GM04504 (cell line): Measurements from ENCODE around the gene PEAR1.

ENCODE experiments used
- DNase-seq: peaks from one replicate; pipeline ENCODE4 v3.0.0-alpha.2; 2012; ENCODE audit warnings: low read depth

PEAR1 gene

DNA sequence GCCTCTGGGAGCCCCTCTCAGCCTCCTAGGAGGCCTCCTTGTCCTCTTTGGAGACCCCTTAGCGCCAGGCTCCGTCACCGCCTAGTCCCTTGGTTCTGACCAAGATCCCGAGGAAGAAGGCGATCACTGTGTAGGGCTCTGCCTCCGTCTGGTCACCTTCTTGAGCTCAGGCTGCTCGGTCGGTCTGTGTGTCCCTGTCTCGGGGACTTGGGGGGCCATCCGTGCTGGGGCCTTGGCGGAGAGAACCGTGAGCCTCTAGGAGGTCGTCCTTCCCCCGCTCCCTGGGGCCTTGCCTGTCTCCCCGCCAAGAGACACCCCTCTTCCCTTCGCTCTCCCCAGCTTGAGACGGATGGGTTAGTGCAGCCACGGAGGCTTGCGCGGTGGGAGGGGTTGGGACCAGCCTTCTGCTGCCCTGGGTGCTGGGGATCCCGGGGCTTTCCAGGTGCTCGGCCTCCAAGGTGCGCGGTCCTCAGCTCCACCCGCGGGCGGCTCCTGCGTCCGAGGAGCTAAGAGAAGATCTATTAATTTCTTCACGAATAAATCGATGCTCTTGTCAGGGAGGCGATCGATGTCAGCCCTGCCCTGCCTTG lies 33.9 kb upstream of the PEAR1 start:
- DNase-seq: no peak

- no peak for DNase-seq
Measured at GRCh38 chr1:156860113-156860627, 33.3 kb upstream of the PEAR1 start.

DNA sequence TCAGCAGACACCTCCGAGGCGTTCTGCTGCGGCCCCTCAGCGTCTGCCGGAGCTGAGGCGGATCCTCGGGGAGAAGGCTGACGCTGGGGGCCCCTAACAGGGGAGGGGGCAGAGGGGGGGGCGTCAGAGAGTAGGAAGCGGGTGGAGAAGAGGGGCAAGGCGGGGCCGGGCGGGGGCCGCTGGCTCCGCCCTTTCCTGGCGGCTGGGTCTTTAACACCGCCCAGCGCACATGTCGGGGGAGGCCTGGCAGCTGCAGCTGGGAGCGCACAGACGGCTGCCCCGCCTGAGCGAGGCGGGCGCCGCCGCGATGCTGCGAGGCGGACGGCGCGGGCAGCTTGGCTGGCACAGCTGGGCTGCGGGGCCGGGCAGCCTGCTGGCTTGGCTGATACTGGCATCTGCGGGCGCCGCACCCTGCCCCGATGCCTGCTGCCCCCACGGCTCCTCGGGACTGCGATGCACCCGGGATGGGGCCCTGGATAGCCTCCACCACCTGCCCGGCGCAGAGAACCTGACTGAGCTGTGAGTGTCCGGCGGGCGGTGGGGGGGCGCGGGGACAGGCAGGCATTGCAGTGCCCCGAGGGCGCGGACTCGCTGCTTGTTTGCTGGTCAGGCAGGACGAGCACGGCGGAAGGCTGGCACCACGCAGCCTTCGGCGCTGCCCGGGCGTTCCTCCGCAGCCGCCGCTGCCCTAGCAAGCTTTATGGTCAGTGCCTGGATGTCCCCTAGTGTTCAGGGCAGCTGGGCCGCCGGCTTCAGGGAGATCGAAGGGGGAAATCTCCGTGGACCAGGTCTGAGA lies 32.7 kb upstream of the PEAR1 start, which contains the start of gene NTRK1:
NTRK1 (plus strand) TSS at position 238 of the 796 bp plus-strand sequence; CDS start at position 308, 70 bp downstream.
- DNase-seq: no peak

GRCh38 chr1:156862584-156862983 lies 30.9 kb upstream of the PEAR1 start:
- no peak for DNase-seq

GRCh38 chr1:156862997-156863599 lies 30.4 kb upstream of the PEAR1 start:
- no peak for DNase-seq

DNA sequence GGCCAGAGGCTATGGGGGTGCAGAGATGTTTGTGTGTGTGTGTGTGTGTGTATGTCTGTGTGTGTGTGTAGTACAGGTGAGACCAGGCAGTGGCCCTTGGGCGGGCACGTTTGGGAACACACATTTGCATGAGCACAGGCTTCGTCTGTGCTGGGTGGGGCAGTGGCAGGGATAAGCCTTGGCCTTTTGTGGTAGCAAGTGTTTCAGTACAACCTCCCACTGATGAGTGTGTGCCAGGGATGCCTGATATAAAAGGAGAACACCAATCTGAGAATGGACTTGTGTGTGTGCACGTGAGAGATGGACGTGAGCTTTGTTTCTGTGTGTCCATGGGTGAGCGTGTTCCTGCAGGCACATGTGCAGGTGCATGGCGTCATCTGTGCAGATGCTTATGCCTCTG lies 29.9 kb upstream of the PEAR1 start:
- no peak for DNase-seq

- DNase-seq: no peak
Measured at GRCh38 chr1:156864796-156865195, 28.7 kb upstream of the PEAR1 start.

- DNase-seq: no peak
Measured at GRCh38 chr1:156865258-156865657, 28.3 kb upstream of the PEAR1 start.

DNA sequence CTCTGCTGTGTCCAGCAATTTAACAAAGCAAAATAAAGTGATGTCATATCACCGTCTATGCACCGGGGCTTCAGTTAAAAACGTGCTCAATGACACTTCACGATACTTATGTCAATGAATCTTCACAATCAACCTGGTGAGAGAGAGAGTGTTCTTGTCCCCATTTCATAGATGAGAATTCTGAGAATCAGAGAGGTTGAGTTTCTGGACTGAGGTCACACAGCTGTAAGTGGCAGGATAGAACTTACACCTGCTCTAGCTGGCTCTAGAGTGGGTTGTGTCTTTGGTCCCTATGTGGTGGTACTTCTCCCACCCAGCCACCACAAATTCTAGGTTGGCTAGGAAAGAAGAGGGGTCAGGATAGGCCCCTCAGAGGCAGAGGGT lies 27.7 kb upstream of the PEAR1 start:
- DNase-seq: no peak

- DNase-seq: no peak
Measured at GRCh38 chr1:156866249-156866909, 27.1 kb upstream of the PEAR1 start.

DNA sequence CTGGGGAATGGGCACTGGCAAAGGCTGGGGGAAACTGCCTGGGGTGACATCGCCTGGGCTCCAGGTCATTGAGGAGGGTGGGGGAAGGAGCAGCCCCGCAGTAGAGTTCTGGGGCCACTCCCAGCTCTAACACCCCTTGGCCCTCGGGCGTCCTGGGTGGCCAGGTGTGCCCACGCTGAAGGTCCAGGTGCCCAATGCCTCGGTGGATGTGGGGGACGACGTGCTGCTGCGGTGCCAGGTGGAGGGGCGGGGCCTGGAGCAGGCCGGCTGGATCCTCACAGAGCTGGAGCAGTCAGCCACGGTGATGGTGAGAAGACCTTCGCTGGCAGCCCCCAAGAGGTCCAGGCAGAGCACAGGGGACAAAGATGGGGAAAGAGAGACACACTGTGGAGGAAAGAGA lies 25.2 kb upstream of the PEAR1 start:
- no peak for DNase-seq

DNA sequence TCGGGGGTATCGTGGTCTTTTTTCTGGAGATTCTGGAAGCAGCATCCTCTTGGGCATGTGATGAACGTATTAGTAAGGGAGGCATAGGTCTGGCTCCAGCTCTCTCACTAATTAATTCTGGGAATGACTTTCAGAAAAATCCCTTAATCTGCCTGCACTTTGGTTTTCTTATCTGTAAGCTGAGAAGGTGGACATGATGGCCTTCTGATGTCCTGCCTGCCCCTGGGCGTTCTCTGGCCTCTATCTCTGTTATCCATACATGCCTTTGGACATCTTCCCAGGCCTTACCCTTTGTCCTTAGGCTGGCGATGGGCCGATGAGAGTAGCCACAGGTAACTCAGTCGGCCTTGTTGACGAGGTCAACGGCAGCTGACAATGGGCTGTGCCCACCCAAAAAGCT lies 24.1 kb upstream of the PEAR1 start:
- no peak for DNase-seq

DNA sequence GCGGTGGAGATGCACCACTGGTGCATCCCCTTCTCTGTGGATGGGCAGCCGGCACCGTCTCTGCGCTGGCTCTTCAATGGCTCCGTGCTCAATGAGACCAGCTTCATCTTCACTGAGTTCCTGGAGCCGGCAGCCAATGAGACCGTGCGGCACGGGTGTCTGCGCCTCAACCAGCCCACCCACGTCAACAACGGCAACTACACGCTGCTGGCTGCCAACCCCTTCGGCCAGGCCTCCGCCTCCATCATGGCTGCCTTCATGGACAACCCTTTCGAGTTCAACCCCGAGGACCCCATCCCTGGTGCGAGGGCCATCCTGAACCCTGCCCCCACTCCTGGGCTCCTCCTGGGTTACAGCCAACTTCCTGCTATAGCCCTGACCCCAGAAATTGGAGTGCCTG lies 19.9 kb upstream of the PEAR1 start:
- DNase-seq: no peak

DNA sequence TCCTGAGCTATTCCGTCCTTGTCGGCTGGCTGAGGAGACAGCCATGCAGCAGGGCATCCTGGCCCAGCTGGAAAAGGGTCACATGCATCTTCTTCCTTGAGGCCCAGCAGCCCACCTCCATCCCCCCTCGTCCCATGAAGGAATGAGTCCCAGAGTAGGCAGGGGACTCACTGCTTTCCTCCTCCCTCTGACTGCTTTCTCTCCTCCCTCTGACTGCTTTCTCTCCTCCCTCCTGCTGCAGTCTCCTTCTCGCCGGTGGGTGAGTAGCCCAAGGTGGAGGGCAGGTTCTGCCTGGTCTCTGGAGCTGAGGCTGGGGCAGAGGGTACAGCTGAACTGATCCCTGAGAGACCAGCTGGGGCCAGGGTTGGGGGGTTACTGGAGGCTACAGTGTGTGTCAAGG lies 19.4 kb upstream of the PEAR1 start:
- no peak for DNase-seq

- DNase-seq: no peak
Measured at GRCh38 chr1:156874572-156875340, 18.8 kb upstream of the PEAR1 start.

- DNase-seq: no peak
Measured at GRCh38 chr1:156875341-156875615, 18.2 kb upstream of the PEAR1 start.

GRCh38 chr1:156876281-156876680 lies 17.2 kb upstream of the PEAR1 start:
- DNase-seq: no peak

GRCh38 chr1:156877433-156878170 lies 15.9 kb upstream of the PEAR1 start:
- no peak for DNase-seq

DNA sequence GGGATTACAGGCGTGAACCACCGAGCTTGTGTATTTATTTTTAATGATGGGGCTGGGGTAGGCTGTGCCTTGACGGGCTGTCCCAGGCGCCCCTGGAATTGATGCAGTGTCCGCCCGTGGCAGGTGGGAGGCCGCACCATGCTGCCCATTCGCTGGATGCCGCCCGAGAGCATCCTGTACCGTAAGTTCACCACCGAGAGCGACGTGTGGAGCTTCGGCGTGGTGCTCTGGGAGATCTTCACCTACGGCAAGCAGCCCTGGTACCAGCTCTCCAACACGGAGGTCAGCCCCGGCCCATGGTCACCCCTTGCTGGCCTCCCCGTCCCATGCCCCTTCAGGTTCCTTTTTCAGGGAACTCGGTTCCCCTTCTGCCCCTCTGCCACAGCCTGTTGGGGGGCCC lies 13.6 kb upstream of the PEAR1 start:
- DNase-seq: no peak

DNA sequence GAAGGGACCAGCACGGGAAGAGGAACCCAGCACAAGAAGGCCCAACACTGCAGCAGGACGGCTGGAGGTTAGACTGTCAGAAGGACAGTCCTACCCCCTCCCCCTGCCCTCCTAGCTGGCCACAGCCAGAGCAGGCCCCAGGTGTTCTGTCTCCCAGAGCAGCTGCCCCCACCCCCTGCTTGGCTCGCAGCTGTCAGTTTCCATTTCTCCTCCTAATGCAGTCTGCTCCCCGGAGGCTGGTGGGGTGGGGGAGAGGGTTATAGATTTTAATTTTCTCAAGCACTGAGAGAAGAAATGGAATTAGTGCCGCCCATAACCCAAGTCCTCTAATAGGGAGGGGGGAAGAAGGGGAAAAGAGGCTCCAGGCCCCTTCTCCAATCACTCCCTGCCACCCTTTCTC lies 13.0 kb upstream of the PEAR1 start:
- DNase-seq: no peak

DNA sequence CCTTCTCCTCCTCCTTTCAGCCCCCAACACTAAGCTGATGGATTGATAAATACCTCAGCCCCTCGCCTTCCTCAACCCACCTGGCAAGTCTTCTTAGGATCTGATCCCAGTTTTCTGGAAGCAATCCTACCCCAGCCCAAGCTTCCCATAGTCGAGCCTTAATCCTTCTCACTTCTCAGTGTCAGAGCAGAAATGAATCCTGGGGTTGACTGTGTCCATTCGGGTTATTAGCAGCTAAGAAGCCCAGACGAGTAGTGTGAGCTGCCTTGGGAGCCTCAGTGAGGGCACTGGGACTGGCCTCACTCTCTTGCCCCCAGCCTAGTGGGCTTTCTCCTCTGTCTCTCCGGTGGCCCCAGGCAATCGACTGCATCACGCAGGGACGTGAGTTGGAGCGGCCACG lies 12.4 kb upstream of the PEAR1 start:
- DNase-seq: no peak
